HFF-Myc (cell line): ENCODE data around the gene DMD.

Experiments
- DNase-seq: peaks from one replicate; pipeline ENCODE4 v3.0.0-alpha.2; 2011; ENCODE audit warnings: low read depth; ENCODE audit errors: extremely low read depth
- H3K4me3 ChIP-seq: replicated peaks from 2 replicates; pipeline ENCODE4 v1.5.1; 2011; ENCODE audit warnings: low read depth, mild to moderate bottlenecking, control low read depth, low read length
- TF ChIP-seq, protein P1 (sequence below): IDR thresholded peaks from 2 replicates; pipeline ENCODE4 v1.5.1; 2012; ENCODE audit warnings: mild to moderate bottlenecking, low read depth, low read length, control low read depth; ENCODE audit errors: missing control alignments

DMD gene

GRCh38 chrX:31331015-31331414 lies 1880.3 kb downstream of the DMD start:
- no peak for DNase-seq
- no peak overlapping the region for H3K4me3 ChIP-seq
- TF ChIP-seq, protein P1, sequence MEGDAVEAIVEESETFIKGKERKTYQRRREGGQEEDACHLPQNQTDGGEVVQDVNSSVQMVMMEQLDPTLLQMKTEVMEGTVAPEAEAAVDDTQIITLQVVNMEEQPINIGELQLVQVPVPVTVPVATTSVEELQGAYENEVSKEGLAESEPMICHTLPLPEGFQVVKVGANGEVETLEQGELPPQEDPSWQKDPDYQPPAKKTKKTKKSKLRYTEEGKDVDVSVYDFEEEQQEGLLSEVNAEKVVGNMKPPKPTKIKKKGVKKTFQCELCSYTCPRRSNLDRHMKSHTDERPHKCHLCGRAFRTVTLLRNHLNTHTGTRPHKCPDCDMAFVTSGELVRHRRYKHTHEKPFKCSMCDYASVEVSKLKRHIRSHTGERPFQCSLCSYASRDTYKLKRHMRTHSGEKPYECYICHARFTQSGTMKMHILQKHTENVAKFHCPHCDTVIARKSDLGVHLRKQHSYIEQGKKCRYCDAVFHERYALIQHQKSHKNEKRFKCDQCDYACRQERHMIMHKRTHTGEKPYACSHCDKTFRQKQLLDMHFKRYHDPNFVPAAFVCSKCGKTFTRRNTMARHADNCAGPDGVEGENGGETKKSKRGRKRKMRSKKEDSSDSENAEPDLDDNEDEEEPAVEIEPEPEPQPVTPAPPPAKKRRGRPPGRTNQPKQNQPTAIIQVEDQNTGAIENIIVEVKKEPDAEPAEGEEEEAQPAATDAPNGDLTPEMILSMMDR, result no peak

- no peak for DNase-seq
- TF ChIP-seq, protein P1, result no peak
- H3K4me3 ChIP-seq, result no peak overlapping the region
These were observed 1882.1 kb downstream of the DMD start for GRCh38 chrX:31329298-31329697.

- H3K4me3 ChIP-seq, result no peak overlapping the region
- no peak for DNase-seq
- TF ChIP-seq, protein P1, result no peak
These were observed 1887.7 kb downstream of the DMD start for GRCh38 chrX:31323658-31324057.

DNA sequence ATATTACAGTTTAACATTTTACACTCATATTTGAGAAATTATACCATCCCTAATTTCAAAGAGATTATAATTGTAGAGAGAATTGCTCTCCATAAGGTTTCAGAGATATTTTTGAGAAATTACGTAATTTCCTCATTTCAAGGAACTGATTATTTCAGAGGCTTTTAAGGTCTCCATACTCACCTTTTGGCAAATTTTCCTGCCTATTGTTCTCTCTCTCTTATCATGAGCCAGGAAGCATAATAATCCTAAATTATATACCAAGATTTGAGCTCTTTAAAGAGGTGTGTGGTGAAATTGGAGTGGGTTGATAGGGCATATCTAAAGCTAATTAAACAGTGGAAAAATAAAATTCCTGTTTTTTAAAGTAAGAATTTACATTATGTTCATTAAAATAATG lies 1890.6 kb downstream of the DMD start:
- no peak for DNase-seq
- TF ChIP-seq, protein P1, result no peak
- H3K4me3 ChIP-seq, result no peak overlapping the region

- no peak for DNase-seq
- H3K4me3 ChIP-seq, result no peak overlapping the region
- TF ChIP-seq, protein P1, result no peak
These were observed 1891.8 kb downstream of the DMD start for GRCh38 chrX:31319586-31319985.

DNA sequence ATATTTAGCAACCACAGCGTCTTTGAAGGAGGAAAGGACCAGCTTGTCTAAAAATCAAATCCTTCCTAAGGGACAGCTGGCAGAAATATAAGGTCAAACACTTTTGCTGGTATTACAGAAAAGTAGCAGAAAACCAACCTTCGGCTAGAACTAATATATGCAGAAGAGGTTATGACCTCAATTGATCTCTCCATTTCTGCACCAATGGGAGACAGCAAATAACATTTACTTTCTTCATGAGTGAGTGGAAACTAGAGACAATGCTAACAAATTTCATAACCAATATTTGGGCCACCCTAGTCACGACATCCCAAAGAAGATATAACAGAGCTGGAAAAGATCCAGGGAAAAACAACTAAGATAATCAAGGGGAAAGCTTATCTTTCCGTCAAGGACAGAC lies 1892.5 kb downstream of the DMD start:
- no peak for DNase-seq
- TF ChIP-seq, protein P1, result no peak
- H3K4me3 ChIP-seq, result no peak overlapping the region

DNA sequence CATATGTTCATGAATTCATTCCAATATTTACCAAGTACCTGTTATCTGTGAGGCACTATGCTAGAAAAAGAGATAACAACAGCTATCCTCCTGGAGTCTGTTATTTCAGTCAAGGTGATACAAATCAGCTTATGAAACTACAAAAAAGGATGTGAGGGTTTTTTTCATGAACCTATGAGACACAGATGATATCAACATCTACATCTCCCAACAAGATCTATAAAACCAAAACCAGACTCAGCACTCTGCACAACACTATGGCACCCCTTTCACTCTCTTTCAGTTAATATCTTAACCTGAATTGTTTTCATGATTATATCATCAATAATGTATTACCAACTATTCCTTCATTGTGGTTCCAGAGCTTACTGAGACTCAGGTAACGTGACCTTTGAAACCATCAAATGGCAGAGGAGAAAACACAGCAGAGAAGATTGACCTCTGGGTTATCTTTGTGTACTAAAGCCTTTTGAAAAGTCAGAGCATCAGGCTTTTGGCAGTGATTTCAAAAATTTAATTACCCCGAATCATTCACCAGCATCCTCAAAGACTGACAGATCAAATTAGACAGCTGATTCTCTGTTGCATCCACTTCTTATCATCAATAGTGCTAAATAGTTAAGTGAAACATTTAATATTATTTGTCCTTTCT lies 1894.9 kb downstream of the DMD start:
- H3K4me3 ChIP-seq, result no peak overlapping the region
- no peak for DNase-seq
- TF ChIP-seq, protein P1, result no peak
